Cerebellar nuclear complex (tissue), 1 donor: Measurements from ENCODE around the gene MT1F.
"Not testable (repeated sequence)": the region's sequence is repeated elsewhere in the genome, so short reads cannot be mapped to it uniquely, and the experiment has no call there.

Experiments used
- DNase-seq, 2 experiments: peaks; one replicate each; lab custom pipeline; 2025; lab: John Stamatoyannopoulos, UW

MT1F gene

GRCh38 chr16:56672761-56673536 lies 15.2 kb downstream of the MT1F start:
- DNase-seq: no peak

GRCh38 chr16:56673921-56674320 lies 16.2 kb downstream of the MT1F start:
- peak in 1 of 2 experiments; percentile 11 for DNase-seq

GRCh38 chr16:56674570-56674969 lies 16.8 kb downstream of the MT1F start:
- DNase-seq: not testable (repeated sequence)

GRCh38 chr16:56675685-56676210 lies 18.0 kb downstream of the MT1F start:
- no peak for DNase-seq

- DNase-seq: no peak
These were observed 19.7 kb downstream of the MT1F start for GRCh38 chr16:56677474-56677873.

- DNase-seq: no peak
These were observed 21.4 kb downstream of the MT1F start for GRCh38 chr16:56679078-56679730.

- DNase-seq: no peak
These were observed 22.1 kb downstream of the MT1F start for GRCh38 chr16:56679818-56680217.

- DNase-seq: peak; percentile 50 to 93
These were observed 24.4 kb downstream of the MT1F start, which contains the start of gene MT1X for GRCh38 chr16:56681939-56682702. TSS of gene MT1X (plus strand) at chr16:56682470. CDS start at chr16:56682541, 71 bp downstream.

- no peak for DNase-seq
These were observed 25.1 kb downstream of the MT1F start for GRCh38 chr16:56682703-56683397.

GRCh38 chr16:56683424-56684172 lies 25.8 kb downstream of the MT1F start:
- DNase-seq: no peak

GRCh38 chr16:56684256-56684925 lies 26.6 kb downstream of the MT1F start:
- DNase-seq: no peak

GRCh38 chr16:56684926-56685590 lies 27.3 kb downstream of the MT1F start:
- DNase-seq: peak in 1 of 2 experiments; percentile 39

GRCh38 chr16:56686758-56687157 lies 29.0 kb downstream of the MT1F start:
- DNase-seq: no peak

GRCh38 chr16:56688762-56689161 lies 31.0 kb downstream of the MT1F start:
- DNase-seq: no peak

- no peak for DNase-seq
These were observed 31.4 kb downstream of the MT1F start for GRCh38 chr16:56689171-56689570.

GRCh38 chr16:56690420-56691122 lies 32.8 kb downstream of the MT1F start:
- no peak for DNase-seq

- no peak for DNase-seq
These were observed 34.1 kb downstream of the MT1F start for GRCh38 chr16:56691885-56692284.

GRCh38 chr16:56695246-56695645 lies 37.5 kb downstream of the MT1F start:
- no peak for DNase-seq

- no peak for DNase-seq
These were observed 39.8 kb downstream of the MT1F start for GRCh38 chr16:56697456-56698155.
